ENCODE results near the gene RSBN1.

The RSBN1 gene

DNA sequence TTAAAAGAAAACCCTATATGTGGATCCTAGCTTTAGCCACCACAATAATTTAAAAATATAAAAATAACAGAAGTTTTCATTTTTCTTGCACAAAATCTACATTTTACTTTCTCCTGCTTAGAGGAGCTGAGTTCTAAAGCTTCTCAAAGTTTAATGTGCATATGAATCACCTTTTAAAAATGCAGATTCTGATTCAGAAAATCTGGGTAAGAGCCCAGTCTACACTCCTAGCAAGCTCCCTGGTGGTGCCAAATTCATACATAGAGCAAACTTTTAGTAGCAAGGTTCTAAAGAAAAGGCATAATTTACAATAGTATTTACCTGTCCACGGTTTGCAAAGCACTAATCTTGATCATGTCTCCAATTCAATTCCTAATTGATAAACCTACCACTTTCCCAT is 19.3 kb downstream of the RSBN1 start:
- Histone ChIP-seq H3K4me1 (ENCODE audit: control insufficient read depth, low read depth, low read length) (no peaks in the 10 kb centered on the region), H3K9me3 (ENCODE audit: control insufficient read depth, low read depth, low read length) (no peaks in the 10 kb centered on the region), H3K27me3 (ENCODE audit: control insufficient read depth, insufficient read depth, low read length) (no peaks in the 10 kb centered on the region), H3K9ac (ENCODE audit: low read length) (no peak overlapping the region), H3K27ac (ENCODE audit: low read length) (no peak overlapping the region), H3K36me3 (ENCODE audit: control insufficient read depth, low read depth, low read length) (peaks cover 19% of the 10 kb centered on the region), H3K4me3 (ENCODE audit: low read length) (no peak overlapping the region)

DNA sequence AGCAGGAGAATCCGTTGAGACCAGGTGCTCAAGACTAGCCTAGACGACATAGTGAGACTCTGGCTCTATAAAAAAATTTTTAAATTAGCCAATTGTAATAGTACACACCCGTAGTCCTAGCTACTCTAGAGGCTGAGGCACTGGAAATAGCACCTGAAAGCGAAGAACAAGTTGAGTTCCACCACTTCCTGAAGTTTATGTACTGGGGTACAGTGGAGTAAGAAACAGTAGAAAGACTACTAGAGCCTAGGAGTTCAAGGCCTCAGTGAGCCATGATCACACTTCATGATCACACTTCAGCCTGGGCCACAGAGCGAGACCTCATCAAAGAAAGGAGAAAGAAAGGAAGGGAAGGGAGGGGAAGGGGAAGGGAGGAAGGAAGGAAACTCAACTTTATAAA is 19.8 kb downstream of the RSBN1 start:
- no peak overlapping the region for H3K27ac ChIP-seq (ENCODE audit: low read length)
- H3K27me3 ChIP-seq (ENCODE audit: control insufficient read depth, insufficient read depth, low read length), result no peaks in the 10 kb centered on the region

DNA sequence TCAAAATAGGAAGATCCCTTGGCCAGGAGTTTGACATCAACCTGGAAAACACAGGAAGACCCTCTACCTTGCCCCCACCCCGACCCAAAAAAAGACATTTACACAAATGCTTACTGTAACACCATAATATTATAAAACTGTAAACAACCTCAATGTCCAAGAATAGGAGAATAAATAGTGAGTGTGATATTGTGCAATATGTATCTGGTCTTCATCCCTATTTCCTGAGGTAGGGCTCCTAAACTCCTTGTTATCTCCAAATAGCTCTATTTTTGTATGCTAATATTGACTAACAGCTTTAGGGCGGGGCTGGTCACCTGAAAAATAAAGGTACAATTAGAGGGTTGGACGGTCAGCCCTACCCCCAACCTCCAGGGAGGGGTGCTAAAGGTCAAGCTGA is 23.5 kb downstream of the RSBN1 start:
- H3K27me3 ChIP-seq (ENCODE audit: control insufficient read depth, insufficient read depth, low read length), result no peaks in the 10 kb centered on the region
- no peak overlapping the region for H3K4me3 ChIP-seq (ENCODE audit: low read length)
- no peak overlapping the region for H3K27ac ChIP-seq (ENCODE audit: low read length)
- no peaks in the 10 kb centered on the region for H3K4me1 ChIP-seq (ENCODE audit: control insufficient read depth, low read depth, low read length)
- H3K36me3 ChIP-seq (ENCODE audit: control insufficient read depth, low read depth, low read length), result no peaks in the 10 kb centered on the region
- no peak overlapping the region for H3K9ac ChIP-seq (ENCODE audit: low read length)
- no peaks in the 10 kb centered on the region for H3K9me3 ChIP-seq (ENCODE audit: control insufficient read depth, low read depth, low read length)

More for the DNA sequence above, 19.8 kb downstream of the RSBN1 start:
- no peaks in the 10 kb centered on the region for H3K9me3 ChIP-seq (ENCODE audit: control insufficient read depth, low read depth, low read length)
- no peak overlapping the region for H3K4me3 ChIP-seq (ENCODE audit: low read length)
- peaks cover 15% of the 10 kb centered on the region for H3K36me3 ChIP-seq (ENCODE audit: control insufficient read depth, low read depth, low read length)
- no peaks in the 10 kb centered on the region for H3K4me1 ChIP-seq (ENCODE audit: control insufficient read depth, low read depth, low read length)
- no peak overlapping the region for H3K9ac ChIP-seq (ENCODE audit: low read length)

DNA sequence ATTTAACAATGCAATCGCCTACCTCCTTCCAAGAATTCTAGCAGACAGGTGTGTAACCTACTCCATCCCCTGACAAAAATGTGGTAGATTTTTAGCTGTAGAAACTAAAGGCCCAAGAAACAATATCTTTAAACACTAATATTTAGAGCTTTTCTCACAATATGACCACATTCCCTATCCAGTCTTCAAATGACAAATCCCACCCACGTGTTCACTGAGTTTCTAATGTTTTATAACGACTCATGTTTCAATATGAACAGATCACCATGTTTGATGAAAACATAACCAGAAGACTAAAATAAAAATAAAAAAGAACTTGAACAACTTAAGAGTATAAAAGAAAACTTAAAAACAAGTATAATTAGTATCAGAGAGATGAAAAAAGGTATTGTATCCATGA is 24.6 kb downstream of the RSBN1 start:
- H3K36me3 ChIP-seq (ENCODE audit: control insufficient read depth, low read depth, low read length), result no peaks in the 10 kb centered on the region
- H3K4me3 ChIP-seq (ENCODE audit: low read length), result no peak overlapping the region
- H3K27ac ChIP-seq (ENCODE audit: low read length), result no peak overlapping the region
- H3K9me3 ChIP-seq (ENCODE audit: control insufficient read depth, low read depth, low read length), result no peaks in the 10 kb centered on the region
- H3K4me1 ChIP-seq (ENCODE audit: control insufficient read depth, low read depth, low read length), result no peaks in the 10 kb centered on the region
- H3K27me3 ChIP-seq (ENCODE audit: control insufficient read depth, insufficient read depth, low read length), result no peaks in the 10 kb centered on the region
- H3K9ac ChIP-seq (ENCODE audit: low read length), result no peak overlapping the region

DNA sequence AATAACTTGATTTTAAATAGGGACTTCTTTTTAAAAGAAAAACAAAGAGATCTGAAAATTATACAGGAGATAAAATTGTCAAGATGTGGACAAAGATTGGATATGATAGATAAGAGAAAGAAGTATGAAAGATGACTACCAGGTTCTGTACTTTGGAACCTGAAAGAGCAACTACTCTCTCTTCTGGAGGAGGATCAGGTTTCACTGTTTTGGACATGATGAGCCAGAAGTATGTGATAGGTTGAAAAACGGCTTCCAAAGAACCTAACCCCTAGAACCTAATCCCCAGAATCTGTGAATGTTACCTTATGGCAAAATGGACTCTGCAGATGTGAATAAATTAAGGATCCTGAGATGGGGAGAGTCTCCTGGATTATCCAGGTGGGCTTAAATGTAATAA is 26.2 kb downstream of the RSBN1 start:
- no peaks in the 10 kb centered on the region for H3K27me3 ChIP-seq (ENCODE audit: control insufficient read depth, insufficient read depth, low read length)
- H3K9me3 ChIP-seq (ENCODE audit: control insufficient read depth, low read depth, low read length), result no peaks in the 10 kb centered on the region
- no peaks in the 10 kb centered on the region for H3K36me3 ChIP-seq (ENCODE audit: control insufficient read depth, low read depth, low read length)
- H3K27ac ChIP-seq (ENCODE audit: low read length), result no peak overlapping the region
- H3K4me1 ChIP-seq (ENCODE audit: control insufficient read depth, low read depth, low read length), result peaks cover 10% of the 10 kb centered on the region
- H3K4me3 ChIP-seq (ENCODE audit: low read length), result no peak overlapping the region
- no peak overlapping the region for H3K9ac ChIP-seq (ENCODE audit: low read length)

DNA sequence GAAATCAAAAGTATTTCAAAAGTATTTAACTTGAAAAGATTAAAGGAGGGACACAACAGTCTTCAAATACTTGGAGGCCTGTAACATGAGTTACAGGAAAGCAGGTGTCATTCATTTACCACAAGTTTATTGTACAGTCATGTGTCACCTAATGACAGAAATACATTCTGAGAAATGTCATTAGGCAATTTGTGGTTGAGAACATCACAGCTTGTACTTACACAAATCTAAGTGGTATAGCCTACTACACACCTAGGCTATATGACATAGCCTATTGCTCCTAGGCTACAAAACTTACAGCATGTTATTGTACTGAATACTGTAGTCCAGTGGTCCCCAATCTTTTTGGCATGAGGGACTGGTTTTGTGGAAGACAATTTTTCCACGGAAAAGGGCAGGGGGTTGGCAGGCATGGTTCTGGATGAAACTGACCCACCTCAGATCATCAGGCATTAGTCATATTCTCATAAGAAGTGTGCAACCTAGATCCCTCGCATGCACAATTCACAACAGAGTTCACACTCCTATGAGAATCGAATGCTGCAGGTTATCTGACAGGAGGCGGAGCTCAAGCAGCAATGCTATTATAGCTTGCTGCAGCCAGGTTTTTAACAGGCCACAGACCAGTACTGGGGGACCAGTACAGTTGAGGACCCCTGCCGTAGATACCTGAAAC is 28.0 kb downstream of the RSBN1 start:
- H3K9me3 ChIP-seq (ENCODE audit: control insufficient read depth, low read depth, low read length), result no peaks in the 10 kb centered on the region
- H3K27ac ChIP-seq (ENCODE audit: low read length), result no peak overlapping the region
- no peaks in the 10 kb centered on the region for H3K27me3 ChIP-seq (ENCODE audit: control insufficient read depth, insufficient read depth, low read length)
- no peaks in the 10 kb centered on the region for H3K36me3 ChIP-seq (ENCODE audit: control insufficient read depth, low read depth, low read length)
- H3K9ac ChIP-seq (ENCODE audit: low read length), result no peak overlapping the region
- peaks cover 10% of the 10 kb centered on the region for H3K4me1 ChIP-seq (ENCODE audit: control insufficient read depth, low read depth, low read length)
- no peak overlapping the region for H3K4me3 ChIP-seq (ENCODE audit: low read length)

DNA sequence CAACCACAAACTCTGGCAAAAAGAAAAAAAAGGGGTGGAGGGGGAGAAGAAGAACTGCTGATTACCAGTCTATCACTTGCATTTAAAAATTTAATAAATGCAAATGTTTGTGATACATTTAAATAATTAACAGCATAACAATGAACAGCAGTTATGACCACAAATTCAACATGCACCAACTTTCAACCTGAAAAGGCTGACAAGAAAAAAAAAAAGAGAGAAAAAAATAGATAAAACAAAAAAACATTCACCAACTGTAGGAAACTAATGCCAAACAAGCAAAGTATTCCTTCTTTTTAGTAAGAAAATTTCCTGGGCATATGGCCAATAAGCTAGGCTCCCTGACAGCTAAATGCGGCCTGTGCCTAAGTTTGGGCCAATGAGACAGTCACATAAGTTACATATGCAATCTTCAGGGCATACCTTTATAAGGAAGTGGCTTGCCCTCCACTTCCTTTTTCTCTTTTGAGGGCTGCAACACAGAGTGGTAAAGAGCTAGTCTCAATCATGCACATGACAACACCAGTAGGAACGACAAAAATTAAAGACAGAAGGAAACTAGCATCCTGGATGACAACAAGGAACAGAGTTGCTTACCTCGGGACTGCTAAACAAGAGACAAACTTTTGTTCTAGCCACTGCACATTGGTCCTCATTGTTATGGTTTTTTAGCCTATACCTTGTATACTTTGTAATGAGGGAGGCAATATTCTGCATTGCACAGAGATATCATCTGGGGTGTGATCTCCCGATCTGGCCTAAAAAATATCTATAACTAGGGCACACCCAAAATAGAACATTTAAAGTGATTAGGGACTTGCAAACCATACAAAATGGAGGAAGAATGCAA is 28.8 kb downstream of the RSBN1 start:
- Histone ChIP-seq H3K36me3 (ENCODE audit: control insufficient read depth, low read depth, low read length) (no peaks in the 10 kb centered on the region), H3K4me3 (ENCODE audit: low read length) (no peak overlapping the region), H3K9me3 (ENCODE audit: control insufficient read depth, low read depth, low read length) (no peaks in the 10 kb centered on the region), H3K27me3 (ENCODE audit: control insufficient read depth, insufficient read depth, low read length) (no peaks in the 10 kb centered on the region), H3K9ac (ENCODE audit: low read length) (no peak overlapping the region), H3K27ac (ENCODE audit: low read length) (no peak overlapping the region), H3K4me1 (ENCODE audit: control insufficient read depth, low read depth, low read length) (peaks cover 10% of the 10 kb centered on the region)

DNA sequence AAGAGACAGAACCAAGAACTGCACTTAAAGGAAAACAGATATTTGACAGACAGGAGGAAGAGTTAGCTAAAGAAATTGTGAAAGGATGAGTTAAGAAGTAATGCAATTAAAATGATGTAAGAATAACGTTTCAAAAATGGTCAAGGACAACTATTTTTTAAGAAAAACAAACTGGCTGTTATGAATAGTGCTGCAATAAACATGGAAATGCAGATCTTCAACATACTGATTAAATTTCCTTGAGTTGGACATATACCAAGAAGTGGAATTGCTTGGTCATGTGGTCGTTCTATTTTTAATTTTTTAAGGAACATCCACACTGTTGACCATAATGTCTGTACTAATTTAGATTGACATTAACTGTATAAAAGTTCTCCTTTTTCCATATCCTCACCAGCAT is 29.9 kb downstream of the RSBN1 start:
- Histone ChIP-seq H3K4me3 (ENCODE audit: low read length) (no peak overlapping the region), H3K9ac (ENCODE audit: low read length) (no peak overlapping the region), H3K36me3 (ENCODE audit: control insufficient read depth, low read depth, low read length) (no peaks in the 10 kb centered on the region), H3K27me3 (ENCODE audit: control insufficient read depth, insufficient read depth, low read length) (no peaks in the 10 kb centered on the region), H3K9me3 (ENCODE audit: control insufficient read depth, low read depth, low read length) (no peaks in the 10 kb centered on the region), H3K4me1 (ENCODE audit: control insufficient read depth, low read depth, low read length) (peaks cover 10% of the 10 kb centered on the region), H3K27ac (ENCODE audit: low read length) (no peak overlapping the region)

DNA sequence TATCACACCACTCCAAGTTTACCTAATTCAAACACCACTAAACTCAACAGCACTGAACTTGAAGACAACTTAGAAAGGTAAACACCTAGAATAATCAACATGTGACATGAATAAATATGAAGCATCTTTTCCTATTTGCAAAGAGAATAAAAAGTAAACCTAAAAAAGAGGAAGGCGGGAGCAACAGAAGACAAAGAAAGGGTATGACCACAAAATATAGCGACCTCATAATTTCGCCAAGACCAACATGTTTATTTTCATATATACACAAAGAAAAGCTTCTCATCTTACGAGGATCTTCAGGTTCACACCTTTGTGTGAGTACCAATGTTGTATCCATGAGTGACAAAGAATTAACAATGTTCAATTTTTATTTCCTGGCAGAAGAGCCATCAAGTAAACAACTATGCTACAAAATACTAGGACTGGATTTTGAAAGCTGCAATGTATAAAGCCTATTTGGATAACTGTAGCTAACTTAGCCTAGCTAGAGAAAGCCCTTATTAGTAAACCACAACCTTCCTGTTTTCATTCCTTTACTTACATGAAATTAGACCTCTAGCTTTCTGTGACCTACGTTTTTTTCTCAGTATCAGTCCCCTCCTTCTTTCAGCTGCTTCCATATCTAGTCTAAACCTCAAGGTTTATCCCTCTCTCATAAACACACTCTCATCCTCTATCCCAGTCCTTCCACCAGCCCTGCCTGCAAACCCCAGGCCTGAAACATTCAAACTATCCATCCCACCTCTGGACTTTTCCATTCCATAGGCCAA is 31.7 kb downstream of the RSBN1 start:
- Histone ChIP-seq H3K4me1 (ENCODE audit: control insufficient read depth, low read depth, low read length) (peaks cover 10% of the 10 kb centered on the region), H3K27ac (ENCODE audit: low read length) (no peak overlapping the region), H3K9me3 (ENCODE audit: control insufficient read depth, low read depth, low read length) (no peaks in the 10 kb centered on the region), H3K9ac (ENCODE audit: low read length) (no peak overlapping the region), H3K27me3 (ENCODE audit: control insufficient read depth, insufficient read depth, low read length) (no peaks in the 10 kb centered on the region), H3K4me3 (ENCODE audit: low read length) (no peak overlapping the region), H3K36me3 (ENCODE audit: control insufficient read depth, low read depth, low read length) (peaks cover 10% of the 10 kb centered on the region)

DNA sequence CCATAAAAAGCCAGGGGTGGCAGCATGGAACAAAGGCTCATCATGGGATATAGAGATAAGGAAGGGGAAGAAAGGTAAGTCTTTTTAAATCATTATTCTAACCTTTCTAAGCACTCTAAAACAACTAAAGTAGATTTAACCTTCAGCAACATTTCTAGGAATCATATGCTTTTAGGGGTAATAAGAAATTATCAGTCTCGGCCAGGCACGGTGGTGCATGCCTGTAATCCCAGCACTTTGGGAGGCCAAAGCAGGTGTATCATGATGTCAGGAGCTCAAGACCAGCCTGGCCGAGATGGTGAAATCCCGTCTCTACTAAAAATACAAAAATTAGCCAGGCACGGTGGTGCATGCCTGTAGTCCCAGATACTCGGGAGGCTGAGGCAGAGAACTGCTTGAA is 32.7 kb downstream of the RSBN1 start:
- Histone ChIP-seq H3K9ac (ENCODE audit: low read length) (no peak overlapping the region), H3K9me3 (ENCODE audit: control insufficient read depth, low read depth, low read length) (no peaks in the 10 kb centered on the region), H3K27me3 (ENCODE audit: control insufficient read depth, insufficient read depth, low read length) (no peaks in the 10 kb centered on the region), H3K4me1 (ENCODE audit: control insufficient read depth, low read depth, low read length) (peaks cover 10% of the 10 kb centered on the region), H3K36me3 (ENCODE audit: control insufficient read depth, low read depth, low read length) (peaks cover 10% of the 10 kb centered on the region), H3K4me3 (ENCODE audit: low read length) (no peak overlapping the region), H3K27ac (ENCODE audit: low read length) (no peak overlapping the region)

DNA sequence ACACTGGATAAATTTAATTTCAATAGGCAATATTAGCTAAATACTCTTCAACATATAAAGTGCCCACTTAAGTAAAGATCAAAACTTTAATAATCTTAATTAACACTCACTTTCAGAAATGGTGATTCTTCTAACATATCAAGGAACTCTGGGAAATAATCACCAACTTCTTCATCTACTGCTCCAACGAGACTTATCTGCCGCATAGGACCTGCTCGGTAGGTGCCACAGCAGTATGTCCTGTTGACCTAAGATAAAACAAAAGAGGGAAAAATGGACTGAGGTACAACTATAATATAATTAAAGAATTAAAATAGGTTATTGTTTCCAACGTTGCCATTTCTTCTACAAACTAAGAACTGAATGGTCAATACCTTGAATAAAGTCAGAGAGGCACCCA is 34.7 kb downstream of the RSBN1 start:
- no peak overlapping the region for H3K9ac ChIP-seq (ENCODE audit: low read length)
- no peak overlapping the region for H3K27ac ChIP-seq (ENCODE audit: low read length)
- no peaks in the 10 kb centered on the region for H3K27me3 ChIP-seq (ENCODE audit: control insufficient read depth, insufficient read depth, low read length)
- H3K4me3 ChIP-seq (ENCODE audit: low read length), result no peak overlapping the region
- H3K36me3 ChIP-seq (ENCODE audit: control insufficient read depth, low read depth, low read length), result peaks cover 10% of the 10 kb centered on the region
- peaks cover 10% of the 10 kb centered on the region for H3K4me1 ChIP-seq (ENCODE audit: control insufficient read depth, low read depth, low read length)
- no peaks in the 10 kb centered on the region for H3K9me3 ChIP-seq (ENCODE audit: control insufficient read depth, low read depth, low read length)

Measured in iPS-18a (cell line).